Activated CD4-positive, alpha-beta memory T cell treated with anti-CD3 and anti-CD28 coated beads, Interleukin-2, amount 10 ng/mL, durations not matched to agents 7 days and 5 days (primary cell): ENCODE measurements around the gene RAD51B. TPM values are rescaled to one million over a fixed set of nuclear protein-coding genes. Genes with fewer than 3 reads are reported as not detected.
A peak's percentile ranks its signal among the peaks of the same experiment; 100 is the strongest.

Experiments
- CTCF ChIA-PET: fragments of 350-600 bp; sonication (Branson Sonifier 250); formaldehyde crosslinking; loops from one replicate; lab custom pipeline; 2021; ENCODE audit warnings: antibody characterized with exemption, inconsistent platforms; lab: Charles Lee
- POLR2A ChIA-PET: fragments of 350-600 bp; sonication (Branson Sonifier 250); formaldehyde crosslinking; loops from one replicate; lab custom pipeline; 2021; ENCODE audit warnings: antibody characterized with exemption; lab: Charles Lee
- DNase-seq: peaks from one replicate; pipeline ENCODE4 v3.0.0-alpha.2; 2020
- H3K27ac Mint-ChIP-seq: one replicate; pipeline ENCODE4 v1.8.0; 2021; ENCODE audit warnings: mild to moderate bottlenecking, mixed read lengths
- H3K27me3 Mint-ChIP-seq: one replicate; pipeline ENCODE4 v1.8.0; 2021; ENCODE audit warnings: mixed read lengths
- H3K36me3 Mint-ChIP-seq: one replicate; pipeline ENCODE4 v1.8.0; 2021; ENCODE audit warnings: low read depth, mixed read lengths
- H3K4me1 Mint-ChIP-seq: one replicate; pipeline ENCODE4 v1.8.0; 2021; ENCODE audit warnings: mixed read lengths
- H3K4me3 Mint-ChIP-seq: one replicate; pipeline ENCODE4 v1.8.0; 2021; ENCODE audit warnings: mild to moderate bottlenecking, mixed read lengths
- H3K9me3 Mint-ChIP-seq: one replicate; pipeline ENCODE4 v1.8.0; 2021; ENCODE audit warnings: mixed read lengths
- total RNA-seq, 2 experiments: library from RNA; stranded (reverse); gene quantifications; one replicate each; pipeline ENCODE4 v1.2.3, GENCODE V29; 2021

The RAD51B gene
- total RNA-seq, 2 experiments from 2014 or later: 33.1 to 40.8 TPM

- peaks cover 6% of the 10 kb centered on the region for H3K36me3 Mint-ChIP-seq
- peaks cover 32% of the 10 kb centered on the region for H3K4me1 Mint-ChIP-seq
- no peaks in the 10 kb centered on the region for H3K27me3 Mint-ChIP-seq
- CTCF ChIA-PET: no interaction called here
- no peak for DNase-seq
- H3K9me3 Mint-ChIP-seq: no peaks in the 10 kb centered on the region
- no peak overlapping the region for H3K4me3 Mint-ChIP-seq
- POLR2A ChIA-PET: interaction anchor here (1.1 kb wide), 1 partner anchor 18 kb away, joined by 3 read pairs; no protein-coding TSS in a partner anchor
- no peak overlapping the region for H3K27ac Mint-ChIP-seq
Observed at GRCh38 chr14:68712703-68713370, 893.3 kb downstream of the RAD51B start.

- DNase-seq: no peak
- H3K9me3 Mint-ChIP-seq: no peaks in the 10 kb centered on the region
- peaks cover 38% of the 10 kb centered on the region for H3K4me1 Mint-ChIP-seq
- H3K4me3 Mint-ChIP-seq: no peak overlapping the region
- ChIA-PET CTCF (interaction anchor here (0.8 kb wide), 1 partner anchor 67 kb away, joined by 3 read pairs; no protein-coding TSS in a partner anchor), POLR2A (interaction anchor here (2.1 kb wide), 1 partner anchor 79 kb away, joined by 5 read pairs; the partner anchor contains the start of gene ZFP36L1)
- H3K36me3 Mint-ChIP-seq: peaks cover 6% of the 10 kb centered on the region
- H3K27ac Mint-ChIP-seq: no peak overlapping the region
- H3K27me3 Mint-ChIP-seq: no peaks in the 10 kb centered on the region
Observed at GRCh38 chr14:68713782-68714181, 894.2 kb downstream of the RAD51B start.

- no peaks in the 10 kb centered on the region for H3K27me3 Mint-ChIP-seq
- H3K9me3 Mint-ChIP-seq: peaks cover 2% of the 10 kb centered on the region
- no peak overlapping the region for H3K27ac Mint-ChIP-seq
- no peak for DNase-seq
- POLR2A ChIA-PET: interaction anchor here (2.1 kb wide), 1 partner anchor 78 kb away, joined by 5 read pairs; the partner anchor contains the start of gene ZFP36L1
- H3K4me3 Mint-ChIP-seq: no peak overlapping the region
- H3K4me1 Mint-ChIP-seq: peaks cover 53% of the 10 kb centered on the region
- CTCF ChIA-PET: interaction anchor here (0.9 to 1.6 kb wide), 4 partner anchors 18 to 74 kb away, joined by 3 to 8 read pairs (median 5); no protein-coding TSS in a partner anchor
- H3K36me3 Mint-ChIP-seq: peaks cover 8% of the 10 kb centered on the region
Observed at GRCh38 chr14:68714991-68715924, 895.7 kb downstream of the RAD51B start.

GRCh38 chr14:68716698-68717097 lies 897.1 kb downstream of the RAD51B start:
- no peak overlapping the region for H3K27ac Mint-ChIP-seq
- H3K4me1 Mint-ChIP-seq: peaks cover 53% of the 10 kb centered on the region
- H3K36me3 Mint-ChIP-seq: peaks cover 13% of the 10 kb centered on the region
- peaks cover 9% of the 10 kb centered on the region for H3K9me3 Mint-ChIP-seq
- DNase-seq: no peak
- no peaks in the 10 kb centered on the region for H3K27me3 Mint-ChIP-seq
- CTCF ChIA-PET: interaction anchor here (1.2 kb wide), 1 partner anchor 71 kb away, joined by 3 read pairs; no protein-coding TSS in a partner anchor
- POLR2A ChIA-PET: interaction anchor here (1.6 kb wide), 1 partner anchor 65 kb away, joined by 3 read pairs; no protein-coding TSS in a partner anchor
- H3K4me3 Mint-ChIP-seq: no peak overlapping the region

- POLR2A ChIA-PET: interaction anchor here (1.0 to 2.9 kb wide), 4 partner anchors 25 to 77 kb away, joined by 3 to 25 read pairs (median 6); no protein-coding TSS in a partner anchor
- Mint-ChIP-seq H3K27me3 (no peaks in the 10 kb centered on the region), H3K36me3 (peaks cover 8% of the 10 kb centered on the region), H3K27ac (no peak overlapping the region), H3K4me3 (no peak overlapping the region), H3K9me3 (peaks cover 9% of the 10 kb centered on the region), H3K4me1 (peaks cover 38% of the 10 kb centered on the region)
- CTCF ChIA-PET: interaction anchor here (0.6 to 0.7 kb wide), 3 partner anchors 16 to 103 kb away, joined by 3 to 7 read pairs (median 5); no protein-coding TSS in a partner anchor
- DNase-seq: peak; percentile 31
Observed at GRCh38 chr14:68718023-68718990, 898.7 kb downstream of the RAD51B start.

GRCh38 chr14:68719634-68720384 lies 900.2 kb downstream of the RAD51B start:
- Mint-ChIP-seq H3K4me3 (no peak overlapping the region), H3K4me1 (peaks cover 37% of the 10 kb centered on the region), H3K27me3 (no peaks in the 10 kb centered on the region), H3K9me3 (peaks cover 9% of the 10 kb centered on the region), H3K36me3 (peaks cover 8% of the 10 kb centered on the region), H3K27ac (peak overlapping the region; percentile 24)
- CTCF ChIA-PET: interaction anchor here (1.0 to 3.4 kb wide), 7 partner anchors 8 to 124 kb away, joined by 3 to 9 read pairs (median 5); partner anchors contain the start of gene ZFP36L1
- POLR2A ChIA-PET: interaction anchor here (0.7 to 2.9 kb wide), 19 partner anchors 8 to 1232 kb away, joined by 3 to 25 read pairs (median 4); partner anchors contain the start of genes ZFP36L1 and ZFYVE26
- DNase-seq: no peak

- ChIA-PET POLR2A (no interaction called here), CTCF (interaction anchor here (3.4 kb wide), 1 partner anchor 11 kb away, joined by 9 read pairs; no protein-coding TSS in a partner anchor)
- no peak for DNase-seq
- no peak overlapping the region for H3K4me3 Mint-ChIP-seq
- peaks cover 9% of the 10 kb centered on the region for H3K9me3 Mint-ChIP-seq
- H3K36me3 Mint-ChIP-seq: peaks cover 8% of the 10 kb centered on the region
- no peak overlapping the region for H3K27ac Mint-ChIP-seq
- H3K4me1 Mint-ChIP-seq: peaks cover 30% of the 10 kb centered on the region
- no peaks in the 10 kb centered on the region for H3K27me3 Mint-ChIP-seq
Observed at GRCh38 chr14:68722186-68722585, 902.6 kb downstream of the RAD51B start.

GRCh38 chr14:68722968-68723566 lies 903.5 kb downstream of the RAD51B start:
- Mint-ChIP-seq H3K4me3 (no peak overlapping the region), H3K27me3 (peaks cover 3% of the 10 kb centered on the region), H3K9me3 (peaks cover 9% of the 10 kb centered on the region), H3K27ac (no peak overlapping the region), H3K36me3 (peaks cover 8% of the 10 kb centered on the region), H3K4me1 (peaks cover 29% of the 10 kb centered on the region)
- CTCF ChIA-PET: interaction anchor here (3.4 kb wide), 1 partner anchor 10 kb away, joined by 9 read pairs; no protein-coding TSS in a partner anchor
- POLR2A ChIA-PET: no interaction called here
- no peak for DNase-seq

- CTCF ChIA-PET: no interaction called here
- Mint-ChIP-seq H3K9me3 (peaks cover 9% of the 10 kb centered on the region), H3K36me3 (peaks cover 8% of the 10 kb centered on the region), H3K27me3 (peaks cover 3% of the 10 kb centered on the region), H3K4me3 (no peak overlapping the region), H3K27ac (no peak overlapping the region), H3K4me1 (peaks cover 25% of the 10 kb centered on the region)
- POLR2A ChIA-PET: no interaction called here
- no peak for DNase-seq
Observed at GRCh38 chr14:68723808-68724268, 904.3 kb downstream of the RAD51B start.

GRCh38 chr14:68724914-68725313 lies 905.3 kb downstream of the RAD51B start:
- DNase-seq: no peak
- CTCF ChIA-PET: no interaction called here
- Mint-ChIP-seq H3K36me3 (peaks cover 5% of the 10 kb centered on the region), H3K27me3 (peaks cover 3% of the 10 kb centered on the region), H3K9me3 (peaks cover 7% of the 10 kb centered on the region), H3K4me1 (peaks cover 17% of the 10 kb centered on the region), H3K4me3 (no peak overlapping the region), H3K27ac (no peak overlapping the region)
- POLR2A ChIA-PET: no interaction called here
